Mammary epithelial cell (primary cell): ENCODE measurements around the gene FHIT.

Experiments used
- CTCF ChIP-seq, 2 donors: IDR thresholded peaks in 1 of 2; conservative IDR thresholded peaks in 1 of 2; 2 replicates each; pipeline ENCODE4 v1.5.1; 2011 to 2012; ENCODE audit warnings: inconsistent platforms in 2 of 2, low read length in 2 of 2, mild to moderate bottlenecking in 2 of 2, control low read depth in 1 of 2, low read depth in 1 of 2; ENCODE audit not compliant: insufficient read depth in 1 of 2; ENCODE audit errors: extremely low read depth in 1 of 2
- EZH2 ChIP-seq: IDR thresholded peaks from 2 replicates; pipeline ENCODE4 v1.6.1; 2012; ENCODE audit warnings: low read length, inconsistent platforms, borderline replicate concordance

GRCh38 chr3:60011218-60011617 is 1240.0 kb downstream of the FHIT start:
- no peak for TF ChIP-seq CTCF (conservative IDR thresholded peaks at IDR 0.05 in 1 of 2, IDR thresholded peaks at IDR 0.05 in 1 of 2; ENCODE audit: extremely low read depth in 1 of 2, insufficient read depth in 1 of 2, low read depth in 1 of 2, low read length in 2 of 2)
- TF ChIP-seq EZH2 = no peak
